Memory B cell (primary cell): ENCODE results near the gene GNAS.

Experiments
- ATAC-seq: fragments of 150-1000 bp; cut with Tn5 transposase; 2 replicates; pipeline ENCODE4 v1.10.0; 2021; ENCODE audit warnings: low read depth, mild to moderate bottlenecking, moderate library complexity
- DNase-seq, 2 donors: peaks; one replicate each; pipeline ENCODE4 v3.0.0; 2022; ENCODE audit warnings: low spot score in 2 of 2
- H3K27ac Mint-ChIP-seq: one replicate; pipeline ENCODE4 v1.8.0; 2022; ENCODE audit warnings: mild to moderate bottlenecking, moderate library complexity, mixed read lengths
- H3K27me3 Mint-ChIP-seq: one replicate; pipeline ENCODE4 v1.8.0; 2022; ENCODE audit warnings: mixed read lengths
- H3K36me3 Mint-ChIP-seq: one replicate; pipeline ENCODE4 v1.8.0; 2022; ENCODE audit warnings: mild to moderate bottlenecking, mixed read lengths
- H3K4me1 Mint-ChIP-seq: one replicate; pipeline ENCODE4 v1.8.0; 2022; ENCODE audit warnings: mixed read lengths
- H3K4me3 Mint-ChIP-seq: one replicate; pipeline ENCODE4 v1.8.0; 2022; ENCODE audit warnings: mild to moderate bottlenecking, moderate library complexity, mixed read lengths
- H3K9me3 Mint-ChIP-seq: one replicate; pipeline ENCODE4 v1.8.0; 2022; ENCODE audit warnings: mixed read lengths

GNAS gene

GRCh38 chr20:58897488-58897887 lies 45.0 kb downstream of the GNAS start:
- H3K4me3 Mint-ChIP-seq: no peak overlapping the region
- no peak for DNase-seq

GRCh38 chr20:58898629-58899408 lies 46.3 kb downstream of the GNAS start:
- ATAC-seq (no peak), DNase-seq (no peak)
- no peaks in the 10 kb centered on the region for H3K27me3 Mint-ChIP-seq
- H3K36me3 Mint-ChIP-seq: peaks cover 30% of the 10 kb centered on the region
- H3K4me3 Mint-ChIP-seq: no peak overlapping the region
- H3K27ac Mint-ChIP-seq: peak overlapping the region; percentile 64
- no peaks in the 10 kb centered on the region for H3K9me3 Mint-ChIP-seq
- H3K4me1 Mint-ChIP-seq: peaks cover 45% of the 10 kb centered on the region

More at GRCh38 chr20:58897488-58897887, 45.0 kb downstream of the GNAS start:
- peak overlapping the region; percentile 64 for H3K27ac Mint-ChIP-seq
- no peak for ATAC-seq
- H3K36me3 Mint-ChIP-seq: peaks cover 23% of the 10 kb centered on the region
- no peaks in the 10 kb centered on the region for H3K9me3 Mint-ChIP-seq
- no peaks in the 10 kb centered on the region for H3K27me3 Mint-ChIP-seq
- peaks cover 49% of the 10 kb centered on the region for H3K4me1 Mint-ChIP-seq

GRCh38 chr20:58899512-58899911 lies 47.0 kb downstream of the GNAS start:
- DNase-seq (no peak), ATAC-seq (no peak)
- Mint-ChIP-seq H3K27ac (no peak overlapping the region), H3K36me3 (peaks cover 34% of the 10 kb centered on the region), H3K27me3 (no peaks in the 10 kb centered on the region), H3K4me1 (peaks cover 44% of the 10 kb centered on the region), H3K9me3 (no peaks in the 10 kb centered on the region), H3K4me3 (no peak overlapping the region)

- Mint-ChIP-seq H3K9me3 (no peaks in the 10 kb centered on the region), H3K4me1 (peaks cover 36% of the 10 kb centered on the region), H3K4me3 (no peak overlapping the region), H3K36me3 (peaks cover 41% of the 10 kb centered on the region), H3K27me3 (no peaks in the 10 kb centered on the region), H3K27ac (peak overlapping the region; percentile 65)
- ATAC-seq (no peak), DNase-seq (no peak)
These were observed 47.9 kb downstream of the GNAS start for GRCh38 chr20:58900397-58900796.

- peak overlapping the region; percentile 42 for H3K4me3 Mint-ChIP-seq
- peaks cover 47% of the 10 kb centered on the region for H3K36me3 Mint-ChIP-seq
- no peak for DNase-seq
- no peaks in the 10 kb centered on the region for H3K9me3 Mint-ChIP-seq
- H3K4me1 Mint-ChIP-seq: peaks cover 35% of the 10 kb centered on the region
- no peaks in the 10 kb centered on the region for H3K27me3 Mint-ChIP-seq
- no peak for ATAC-seq
- peak overlapping the region; percentile 68 for H3K27ac Mint-ChIP-seq
These were observed 49.2 kb downstream of the GNAS start for GRCh38 chr20:58901488-58902402.

GRCh38 chr20:58903614-58904013 lies 51.1 kb downstream of the GNAS start:
- peaks cover 41% of the 10 kb centered on the region for H3K4me1 Mint-ChIP-seq
- H3K9me3 Mint-ChIP-seq: no peaks in the 10 kb centered on the region
- peaks cover 42% of the 10 kb centered on the region for H3K36me3 Mint-ChIP-seq
- DNase-seq: no peak
- H3K27ac Mint-ChIP-seq: no peak overlapping the region
- ATAC-seq: no peak
- H3K4me3 Mint-ChIP-seq: no peak overlapping the region
- H3K27me3 Mint-ChIP-seq: no peaks in the 10 kb centered on the region

GRCh38 chr20:58905236-58905635 lies 52.7 kb downstream of the GNAS start:
- Mint-ChIP-seq H3K4me1 (peaks cover 32% of the 10 kb centered on the region), H3K27me3 (no peaks in the 10 kb centered on the region), H3K27ac (no peak overlapping the region), H3K9me3 (no peaks in the 10 kb centered on the region), H3K36me3 (peaks cover 45% of the 10 kb centered on the region), H3K4me3 (no peak overlapping the region)
- no peak for DNase-seq
- no peak for ATAC-seq

GRCh38 chr20:58906111-58906510 lies 53.6 kb downstream of the GNAS start:
- H3K4me1 Mint-ChIP-seq: peaks cover 30% of the 10 kb centered on the region
- no peak for ATAC-seq
- no peak for DNase-seq
- H3K4me3 Mint-ChIP-seq: no peak overlapping the region
- H3K36me3 Mint-ChIP-seq: peaks cover 48% of the 10 kb centered on the region
- H3K27me3 Mint-ChIP-seq: no peaks in the 10 kb centered on the region
- no peaks in the 10 kb centered on the region for H3K9me3 Mint-ChIP-seq
- peak overlapping the region; percentile 38 for H3K27ac Mint-ChIP-seq

GRCh38 chr20:58906894-58907293 lies 54.4 kb downstream of the GNAS start:
- DNase-seq (no peak), ATAC-seq (no peak)
- Mint-ChIP-seq H3K9me3 (no peaks in the 10 kb centered on the region), H3K27ac (peak overlapping the region; percentile 98), H3K4me3 (peak overlapping the region; percentile 84), H3K36me3 (peaks cover 50% of the 10 kb centered on the region), H3K27me3 (no peaks in the 10 kb centered on the region), H3K4me1 (peaks cover 27% of the 10 kb centered on the region)

- peaks cover 48% of the 10 kb centered on the region for H3K36me3 Mint-ChIP-seq
- H3K27me3 Mint-ChIP-seq: no peaks in the 10 kb centered on the region
- H3K27ac Mint-ChIP-seq: peak overlapping the region; percentile 98
- no peaks in the 10 kb centered on the region for H3K9me3 Mint-ChIP-seq
- peak; percentile 64 to 87 for DNase-seq
- peaks cover 30% of the 10 kb centered on the region for H3K4me1 Mint-ChIP-seq
- H3K4me3 Mint-ChIP-seq: peak overlapping the region; percentile 84
- peak; percentile 96 for ATAC-seq
These were observed 55.0 kb downstream of the GNAS start for GRCh38 chr20:58907320-58908137.

- Mint-ChIP-seq H3K9me3 (no peaks in the 10 kb centered on the region), H3K36me3 (peaks cover 47% of the 10 kb centered on the region), H3K27ac (peak overlapping the region; percentile 98), H3K4me3 (peak overlapping the region; percentile 84), H3K4me1 (peaks cover 30% of the 10 kb centered on the region), H3K27me3 (no peaks in the 10 kb centered on the region)
- ATAC-seq (no peak), DNase-seq (no peak)
These were observed 55.7 kb downstream of the GNAS start for GRCh38 chr20:58908221-58908620.

- Mint-ChIP-seq H3K9me3 (no peaks in the 10 kb centered on the region), H3K36me3 (peaks cover 40% of the 10 kb centered on the region), H3K4me3 (peak overlapping the region; percentile 46), H3K27me3 (no peaks in the 10 kb centered on the region), H3K27ac (no peak overlapping the region), H3K4me1 (peaks cover 27% of the 10 kb centered on the region)
- ATAC-seq: no peak
- DNase-seq: no peak
These were observed 56.4 kb downstream of the GNAS start for GRCh38 chr20:58908941-58909340.

GRCh38 chr20:58909585-58909984 lies 57.1 kb downstream of the GNAS start:
- ATAC-seq (no peak), DNase-seq (no peak)
- no peaks in the 10 kb centered on the region for H3K9me3 Mint-ChIP-seq
- H3K27ac Mint-ChIP-seq: no peak overlapping the region
- peaks cover 36% of the 10 kb centered on the region for H3K36me3 Mint-ChIP-seq
- H3K27me3 Mint-ChIP-seq: no peaks in the 10 kb centered on the region
- no peak overlapping the region for H3K4me3 Mint-ChIP-seq
- H3K4me1 Mint-ChIP-seq: peaks cover 27% of the 10 kb centered on the region
